Jurkat, Clone E6-1 (cell line): Measurements from ENCODE around the gene IFT122.
A peak's percentile ranks its signal among the peaks of the same experiment; 100 is the strongest.

Experiments used
- DNase-seq: peaks from one replicate; pipeline ENCODE4 v3.0.0-alpha.2; 2011; ENCODE audit warnings: low read depth, low spot score
- H3K4me3 ChIP-seq: 2 replicates; pipeline ENCODE4 v1.5.1; 2011; ENCODE audit warnings: mild to moderate bottlenecking, low read length, control low read depth, moderate library complexity

Gene IFT122

GRCh38 chr3:129413687-129414506, 26.1 kb upstream of the IFT122 start:
- no peak overlapping the region for H3K4me3 ChIP-seq
- no peak for DNase-seq

DNA sequence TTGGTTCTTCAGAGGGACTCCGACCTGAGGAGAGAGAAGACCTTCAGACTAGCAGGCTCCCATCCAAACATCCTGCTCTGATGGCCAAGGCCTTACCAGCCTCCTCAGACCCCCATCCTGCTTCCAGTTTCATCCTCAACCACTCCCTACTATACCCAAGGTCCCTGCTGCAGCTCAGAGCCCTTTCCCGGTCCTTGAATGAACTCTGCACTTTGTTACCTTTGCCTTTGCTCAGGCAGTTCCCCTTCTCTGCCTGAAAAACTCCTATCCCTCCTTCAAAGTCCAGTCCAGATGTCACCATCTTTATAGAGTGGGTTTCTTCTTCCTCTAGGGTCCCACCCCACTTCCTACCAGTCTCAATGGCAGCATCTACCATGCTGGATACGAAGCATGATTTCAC, 24.6 kb upstream of the IFT122 start:
- no peak overlapping the region for H3K4me3 ChIP-seq
- no peak for DNase-seq

DNA sequence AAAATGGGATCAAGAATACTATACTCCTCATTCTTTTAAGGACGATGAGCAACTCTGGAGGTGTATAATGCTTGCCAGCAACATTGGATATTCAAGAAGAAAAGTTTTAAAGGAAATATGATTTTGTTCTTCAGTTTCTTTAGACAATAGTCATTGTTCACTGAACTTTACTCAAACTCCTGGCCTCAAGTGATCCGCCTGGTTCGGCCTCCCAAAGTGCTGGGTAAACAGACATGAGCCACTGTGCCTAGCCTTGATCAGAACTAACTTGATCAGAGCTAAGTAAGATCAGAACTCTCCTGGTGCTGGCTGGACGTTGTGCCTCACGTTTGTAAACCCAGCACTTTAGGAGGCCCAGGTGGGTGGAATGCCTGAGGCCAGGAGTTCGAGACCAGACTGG, 24.2 kb upstream of the IFT122 start:
- DNase-seq = no peak
- H3K4me3 ChIP-seq = no peak overlapping the region

DNA sequence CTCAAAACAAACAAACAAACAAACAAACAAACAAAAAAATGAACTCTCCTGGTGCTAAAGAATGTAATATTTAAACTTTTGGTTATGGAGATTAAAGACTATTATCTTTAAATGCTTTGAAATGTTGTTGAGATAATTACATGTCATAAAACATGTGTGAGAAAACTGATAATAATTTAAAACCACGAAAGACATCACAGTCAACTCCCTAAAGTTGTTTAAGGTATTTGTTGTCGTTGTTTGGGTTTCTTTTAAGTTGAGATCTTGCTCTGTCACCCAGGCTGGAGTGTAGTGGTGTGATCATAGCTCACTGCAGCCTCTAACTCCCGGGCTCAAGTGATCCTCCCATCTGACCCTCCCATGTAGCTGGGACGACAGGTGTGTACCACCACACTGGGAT, 23.6 kb upstream of the IFT122 start:
- DNase-seq = no peak
- no peak overlapping the region for H3K4me3 ChIP-seq

DNA sequence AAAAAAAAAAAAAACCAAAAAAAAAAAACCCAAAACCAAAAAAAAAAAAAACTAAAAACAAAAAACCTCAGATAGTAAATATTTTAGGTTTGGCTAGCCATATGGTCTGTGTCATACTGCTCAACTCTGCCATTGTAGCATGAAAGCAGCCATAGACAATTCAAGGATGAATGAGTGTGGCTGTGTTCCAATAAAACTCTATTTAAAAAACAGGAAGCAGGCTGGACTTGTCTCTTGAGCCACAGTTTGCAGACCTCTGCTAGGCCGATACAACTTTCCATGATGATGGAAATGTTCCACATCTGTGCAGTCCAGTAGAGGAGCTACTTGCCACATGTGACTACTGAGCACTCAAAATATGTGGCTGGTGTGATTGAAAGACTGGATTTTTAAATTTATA, 22.7 kb upstream of the IFT122 start:
- H3K4me3 ChIP-seq = no peak overlapping the region
- no peak for DNase-seq

DNA sequence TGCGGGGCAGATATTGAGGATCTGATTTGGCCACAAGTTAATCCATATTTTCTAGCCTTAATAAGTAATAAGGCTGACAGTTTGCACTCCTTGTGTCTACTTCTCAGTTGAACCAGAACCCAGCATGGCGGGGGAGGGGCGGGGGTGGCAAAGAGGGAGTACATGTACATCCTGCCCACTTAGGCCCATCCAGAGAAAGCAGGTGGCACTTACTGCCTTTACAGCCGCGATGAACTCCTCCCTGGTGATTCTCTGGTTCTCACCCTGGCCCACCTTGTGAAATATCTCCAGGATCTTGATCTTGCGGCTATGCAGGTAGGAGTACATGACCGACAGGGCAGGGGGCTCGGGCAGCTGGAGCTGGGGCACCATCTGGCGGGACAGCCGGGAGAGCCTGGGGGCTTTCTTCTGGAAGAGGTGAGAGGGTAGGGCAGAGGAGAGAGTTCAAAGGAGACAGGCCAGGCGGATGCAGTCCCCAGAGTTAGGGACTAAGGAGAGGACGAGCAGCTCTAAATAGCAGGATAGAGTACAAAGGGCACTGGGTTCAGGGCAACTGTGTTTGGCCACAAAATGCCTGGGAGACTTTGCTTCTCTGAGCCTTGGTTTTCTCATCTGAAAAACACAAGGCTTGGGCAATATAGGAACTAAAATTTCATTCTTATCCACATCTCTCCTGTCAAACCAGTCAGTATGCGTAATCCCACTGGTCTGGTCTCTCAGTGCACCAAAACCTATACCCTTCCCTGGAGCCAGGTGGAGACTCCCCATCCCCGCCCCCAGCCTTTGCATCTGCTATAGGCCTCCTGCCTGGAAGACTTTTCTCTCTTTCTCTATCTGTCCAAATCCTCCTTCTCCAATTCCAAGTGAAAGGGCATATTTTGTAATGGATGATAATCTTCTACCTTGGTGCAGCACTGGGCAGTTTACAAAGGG, 21.7 kb upstream of the IFT122 start:
- no peak for DNase-seq

DNA sequence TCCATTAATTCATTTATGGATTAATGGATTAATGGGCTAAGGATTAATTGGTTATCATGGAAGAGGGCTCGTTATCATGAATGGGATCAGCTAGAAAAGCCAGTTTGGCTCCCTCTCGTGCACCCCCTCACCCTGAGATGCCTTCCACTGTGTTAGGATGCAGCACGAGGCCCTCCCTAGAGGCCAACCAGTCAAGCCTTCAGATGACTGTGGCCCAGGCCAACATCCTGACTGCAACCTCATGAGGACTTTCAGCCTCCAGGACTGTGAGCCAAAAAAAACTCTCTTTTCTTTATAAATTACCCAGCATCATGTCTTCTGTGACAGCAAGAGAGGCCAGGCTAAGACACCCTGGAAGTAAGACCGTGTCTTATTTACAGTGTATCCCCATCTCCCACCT, 20.5 kb upstream of the IFT122 start:
- DNase-seq = no peak
- H3K4me3 ChIP-seq = no peak overlapping the region

More for the DNA sequence above, 21.7 kb upstream of the IFT122 start:
- H3K4me3 ChIP-seq = no peak overlapping the region

DNA sequence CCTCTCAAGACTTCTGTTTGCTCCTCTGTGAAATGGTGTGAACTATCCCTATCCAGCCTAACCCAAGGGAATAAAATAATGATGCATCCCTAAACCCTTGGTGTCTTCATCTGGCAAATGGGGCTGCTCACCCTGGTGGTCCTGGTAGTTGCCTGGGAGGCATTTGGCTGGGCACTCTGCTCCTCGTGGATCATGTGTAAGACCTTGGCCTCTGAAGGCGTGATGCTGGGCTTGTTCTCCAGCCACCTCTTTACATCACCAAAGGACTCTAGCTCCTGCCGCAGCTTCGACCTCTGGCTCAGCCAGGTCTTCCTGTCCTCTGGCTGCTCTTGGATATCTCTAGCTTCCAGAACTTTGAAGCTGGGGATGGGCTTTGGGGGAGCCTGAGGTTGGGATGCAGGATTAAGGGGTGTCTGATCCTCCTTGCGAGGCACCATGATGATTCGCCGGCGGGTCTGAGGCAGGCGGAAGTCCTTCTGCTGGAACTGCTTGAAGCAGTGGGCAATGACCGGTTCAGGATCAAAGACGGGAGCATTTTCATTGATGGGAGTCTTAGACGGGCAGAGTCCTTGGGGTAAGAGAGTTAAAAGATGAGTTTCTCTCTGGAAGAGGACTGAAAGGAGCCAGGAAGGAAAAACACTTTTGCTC, 18.7 kb upstream of the IFT122 start:
- DNase-seq = no peak
- H3K4me3 ChIP-seq = no peak overlapping the region

- H3K4me3 ChIP-seq = no peak overlapping the region
- no peak for DNase-seq
Measured at GRCh38 chr3:129421988-129422745, 17.9 kb upstream of the IFT122 start.

DNA sequence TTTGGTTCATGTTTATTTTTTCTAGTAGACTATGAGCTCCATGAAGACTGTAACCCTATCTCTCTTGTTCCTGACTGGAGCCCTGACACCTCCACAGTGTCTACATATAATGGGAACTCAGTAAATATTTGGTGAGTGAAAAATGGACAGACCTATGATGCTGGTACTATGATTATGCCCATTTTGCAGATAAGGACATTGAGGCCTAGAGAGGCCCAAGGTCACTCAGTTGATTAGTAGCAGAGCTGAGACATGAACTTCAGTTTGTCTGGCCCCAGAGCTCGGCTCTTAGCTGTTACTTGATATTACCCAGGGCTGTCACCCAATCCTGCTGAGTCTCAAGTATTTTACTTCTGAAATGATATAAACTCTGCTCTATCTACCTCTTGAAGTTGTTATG, 17.1 kb upstream of the IFT122 start:
- H3K4me3 ChIP-seq = no peak overlapping the region
- DNase-seq = no peak

DNA sequence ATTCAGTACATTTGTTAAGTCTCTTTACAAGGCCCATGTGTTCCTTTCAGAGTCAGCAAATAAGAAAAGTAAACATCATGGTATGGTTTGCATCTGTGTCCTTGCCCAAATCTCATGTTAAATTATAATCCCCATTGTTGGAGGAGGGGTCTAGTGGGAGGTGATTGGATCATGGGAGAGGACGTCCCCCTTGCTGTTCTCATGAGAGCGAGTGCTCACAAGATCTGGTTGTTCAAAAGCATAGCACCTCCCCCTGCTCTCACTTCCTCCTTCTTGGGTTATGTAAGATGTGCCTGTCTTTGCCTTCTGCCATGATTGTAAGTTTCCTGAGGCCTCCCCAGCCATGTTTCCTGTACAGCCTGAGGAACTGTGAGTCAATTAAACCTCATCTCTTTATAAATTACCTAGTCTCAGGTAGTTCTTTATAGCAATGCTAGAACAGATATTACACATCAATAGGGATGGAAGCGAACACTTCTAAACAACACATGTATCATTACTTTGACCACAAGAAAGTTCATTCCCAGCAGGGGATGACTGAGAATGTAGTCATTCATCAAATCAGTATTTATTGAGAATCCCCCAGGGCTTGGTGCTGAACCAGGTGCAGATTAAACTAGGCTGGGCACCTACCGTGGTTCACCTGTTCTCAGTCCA, 15.7 kb upstream of the IFT122 start:
- H3K4me3 ChIP-seq = no peak overlapping the region
- DNase-seq = peak; percentile 51

DNA sequence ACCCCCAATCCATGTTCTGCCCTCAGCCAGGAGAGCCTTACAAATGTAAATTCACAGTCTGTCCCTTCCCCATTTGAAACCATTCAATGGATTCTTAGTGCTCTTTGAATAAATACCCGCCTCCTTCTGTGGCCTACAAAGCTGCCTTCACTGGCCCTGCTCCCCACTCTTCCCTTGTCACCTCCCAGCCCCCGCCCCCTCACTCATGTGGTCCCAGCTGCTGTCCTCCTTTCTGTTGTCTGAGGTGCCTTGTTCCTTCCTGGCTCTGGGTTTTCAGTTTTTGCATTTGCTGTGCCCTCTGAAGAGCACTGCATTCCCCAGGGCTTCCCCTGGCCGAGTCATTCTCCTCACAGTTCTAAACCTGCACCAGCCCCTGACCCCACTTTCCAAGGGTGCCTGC, 14.8 kb upstream of the IFT122 start:
- H3K4me3 ChIP-seq = no peak overlapping the region
- peak; percentile 28 for DNase-seq

GRCh38 chr3:129425619-129426018, 14.4 kb upstream of the IFT122 start:
- no peak for DNase-seq
- no peak overlapping the region for H3K4me3 ChIP-seq

GRCh38 chr3:129428007-129428375, 12.0 kb upstream of the IFT122 start:
- no peak overlapping the region for H3K4me3 ChIP-seq
- DNase-seq = no peak

DNA sequence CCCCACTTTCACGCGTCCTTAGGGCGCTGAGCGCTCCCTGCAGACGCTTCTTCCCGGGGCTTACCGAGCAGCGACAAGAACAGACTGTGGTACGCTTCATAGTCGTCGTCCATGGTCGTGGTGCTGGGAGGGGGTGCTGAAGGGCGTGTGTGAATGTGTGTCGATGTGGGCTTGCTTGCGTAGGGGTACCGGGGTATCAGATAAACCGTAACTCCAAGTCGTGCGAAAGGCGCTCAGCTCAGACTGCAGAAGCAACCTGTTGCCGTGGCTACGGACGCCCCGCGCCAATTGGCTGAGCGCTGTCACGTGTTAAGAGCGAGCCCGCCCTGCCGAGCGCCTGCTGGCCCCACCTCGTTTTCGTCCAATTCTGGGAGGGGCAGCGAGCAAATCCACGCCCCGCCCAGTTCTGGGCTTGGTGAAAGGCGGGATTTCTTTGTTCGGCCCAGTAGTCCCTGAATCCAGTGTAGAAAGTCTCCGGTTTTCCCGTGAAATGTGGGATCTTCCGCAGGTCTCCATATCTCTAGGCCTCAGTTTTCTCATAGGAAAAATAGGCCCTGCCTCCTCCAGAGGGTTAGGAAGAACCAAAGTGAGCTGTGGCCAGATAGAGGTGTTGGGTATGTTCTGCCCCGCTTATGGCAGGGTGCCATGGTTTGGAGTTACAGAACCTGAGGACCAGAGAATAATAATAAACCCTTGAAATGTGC, 11.5 kb upstream of the IFT122 start, which contains the start of gene EFCAB12:
EFCAB12 (minus strand) TSS at position 261 of the 704 bp plus-strand sequence; CDS start at position 113, 148 bp downstream.
- H3K4me3 ChIP-seq = no peak within 1 kb of the TSS

GRCh38 chr3:129429080-129429451, 11.0 kb upstream of the IFT122 start:
- H3K4me3 ChIP-seq = no peak overlapping the region

More for the DNA sequence above, 11.5 kb upstream of the IFT122 start, which contains the start of gene EFCAB12:
- DNase-seq = no peak

GRCh38 chr3:129429602-129430001, 10.4 kb upstream of the IFT122 start:
- H3K4me3 ChIP-seq = no peak overlapping the region
- DNase-seq = no peak

More at GRCh38 chr3:129429080-129429451, 11.0 kb upstream of the IFT122 start:
- no peak for DNase-seq

DNA sequence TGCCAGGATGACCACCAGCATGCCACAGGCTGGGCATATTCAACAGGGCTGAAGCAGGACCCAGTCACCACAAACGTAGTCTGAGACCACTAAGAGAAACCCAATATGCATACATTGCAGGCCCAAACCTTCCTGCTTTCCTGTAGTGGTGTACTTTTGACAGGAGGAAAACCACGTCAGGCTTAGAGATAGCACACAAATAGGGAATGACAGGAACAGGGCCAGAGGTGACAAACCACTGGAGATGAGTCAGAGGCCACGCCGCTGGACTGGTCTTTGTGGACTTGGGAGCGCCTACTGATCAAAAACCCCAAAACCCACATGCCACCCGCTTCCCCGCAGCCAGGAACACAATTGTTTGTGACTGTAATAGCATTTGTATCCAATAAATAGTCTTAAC, 8.0 kb upstream of the IFT122 start:
- DNase-seq = no peak

More for the DNA sequence above, 8.0 kb upstream of the IFT122 start:
- H3K4me3 ChIP-seq = no peak overlapping the region
